GM19452 (cell line): ENCODE data around the gene UTP18.
"Not testable (repeated sequence)": the region's sequence is repeated elsewhere in the genome, so short reads cannot be mapped to it uniquely, and the experiment has no call there.

Source experiments
- ATAC-seq: cut with Tn5 transposase; IDR thresholded peaks from one replicate; pipeline ENCODE4 v1.9.1; 2021; ENCODE audit not compliant: unreplicated experiment

UTP18 gene

GRCh38 chr17:51260237-51261023 lies at the start of gene UTP18:
Gene UTP18, plus strand, starts transcription at chr17:51260546. Its CDS starts 39 bp downstream, at chr17:51260585.
- ATAC-seq = peak; percentile 72

- ATAC-seq = no peak
Observed at GRCh38 chr17:51214920-51215319, 45.4 kb upstream of the UTP18 start.

GRCh38 chr17:51217946-51218345 lies 42.4 kb upstream of the UTP18 start:
- no peak for ATAC-seq

GRCh38 chr17:51221322-51221721 lies 39.0 kb upstream of the UTP18 start:
- ATAC-seq = no peak

GRCh38 chr17:51224402-51225262 lies 35.7 kb upstream of the UTP18 start:
- ATAC-seq = no peak

GRCh38 chr17:51225523-51225922 lies 34.8 kb upstream of the UTP18 start:
- ATAC-seq = not testable (repeated sequence)

- no peak for ATAC-seq
Observed at GRCh38 chr17:51228161-51228560, 32.2 kb upstream of the UTP18 start.

- ATAC-seq = no peak
Observed at GRCh38 chr17:51229889-51230288, 30.5 kb upstream of the UTP18 start.

- no peak for ATAC-seq
Observed at GRCh38 chr17:51230306-51230705, 30.0 kb upstream of the UTP18 start.

- no peak for ATAC-seq
Observed at GRCh38 chr17:51231999-51232398, 28.3 kb upstream of the UTP18 start.

GRCh38 chr17:51234162-51234561 lies 26.2 kb upstream of the UTP18 start:
- no peak for ATAC-seq

GRCh38 chr17:51238255-51238887 lies 22.0 kb upstream of the UTP18 start:
- ATAC-seq = peak; percentile 76

- no peak for ATAC-seq
Observed at GRCh38 chr17:51240275-51240674, 20.1 kb upstream of the UTP18 start.

- ATAC-seq = no peak
Observed at GRCh38 chr17:51244041-51244440, 16.3 kb upstream of the UTP18 start.

- no peak for ATAC-seq
Observed at GRCh38 chr17:51245535-51245934, 14.8 kb upstream of the UTP18 start.

- no peak for ATAC-seq
Observed at GRCh38 chr17:51250314-51250840, 10.0 kb upstream of the UTP18 start.

- no peak for ATAC-seq
Observed at GRCh38 chr17:51251010-51251409, 9.3 kb upstream of the UTP18 start.

GRCh38 chr17:51255673-51256072 lies 4.7 kb upstream of the UTP18 start:
- ATAC-seq = no peak

GRCh38 chr17:51256101-51256500 lies 4.2 kb upstream of the UTP18 start:
- no peak for ATAC-seq

GRCh38 chr17:51257150-51258081 lies 2.9 kb upstream of the UTP18 start:
- ATAC-seq = no peak
